HG02884 (cell line): ENCODE data around the gene CEBPB.
"Not testable (repeated sequence)": the region's sequence is repeated elsewhere in the genome, so short reads cannot be mapped to it uniquely, and the experiment has no call there.

ENCODE experiments used
- ATAC-seq: cut with Tn5 transposase; IDR thresholded peaks from one replicate; pipeline ENCODE4 v1.9.1; 2021; ENCODE audit warnings: mild to moderate bottlenecking, moderate library complexity; ENCODE audit not compliant: unreplicated experiment

Gene CEBPB

DNA sequence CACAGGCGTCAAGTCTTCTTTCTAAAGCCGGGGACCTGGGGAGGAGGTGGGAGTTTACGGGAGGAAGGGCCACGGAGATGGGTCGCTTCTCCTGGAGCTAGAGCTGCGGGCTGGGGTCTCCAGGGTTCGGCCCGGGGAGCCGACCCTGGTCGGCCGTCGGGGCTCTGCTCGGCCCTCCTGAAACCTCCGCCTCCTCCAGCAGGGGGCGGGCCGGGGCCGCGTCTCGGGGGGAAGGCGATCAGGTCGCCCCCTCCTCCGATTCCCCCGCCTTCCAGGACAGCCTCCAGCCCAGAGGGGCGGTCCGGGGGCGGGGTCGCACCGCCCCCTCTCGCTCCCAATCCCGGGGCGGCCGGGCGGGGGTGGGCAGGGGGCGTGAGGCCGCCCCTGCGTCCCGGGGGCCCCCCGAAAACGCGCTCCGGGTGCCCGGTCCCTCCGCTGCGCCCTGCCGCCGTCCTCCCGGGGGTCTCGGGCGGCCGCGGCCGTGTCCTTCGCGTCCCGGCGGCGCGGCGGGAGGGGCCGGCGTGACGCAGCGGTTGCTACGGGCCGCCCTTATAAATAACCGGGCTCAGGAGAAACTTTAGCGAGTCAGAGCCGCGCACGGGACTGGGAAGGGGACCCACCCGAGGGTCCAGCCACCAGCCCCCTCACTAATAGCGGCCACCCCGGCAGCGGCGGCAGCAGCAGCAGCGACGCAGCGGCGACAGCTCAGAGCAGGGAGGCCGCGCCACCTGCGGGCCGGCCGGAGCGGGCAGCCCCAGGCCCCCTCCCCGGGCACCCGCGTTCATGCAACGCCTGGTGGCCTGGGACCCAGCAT, at the start of gene CEBPB:
CEBPB (plus strand) TSS at position 580 of the 814 bp plus-strand sequence; CDS start at position 784, 204 bp downstream.
- ATAC-seq, result no peak

DNA sequence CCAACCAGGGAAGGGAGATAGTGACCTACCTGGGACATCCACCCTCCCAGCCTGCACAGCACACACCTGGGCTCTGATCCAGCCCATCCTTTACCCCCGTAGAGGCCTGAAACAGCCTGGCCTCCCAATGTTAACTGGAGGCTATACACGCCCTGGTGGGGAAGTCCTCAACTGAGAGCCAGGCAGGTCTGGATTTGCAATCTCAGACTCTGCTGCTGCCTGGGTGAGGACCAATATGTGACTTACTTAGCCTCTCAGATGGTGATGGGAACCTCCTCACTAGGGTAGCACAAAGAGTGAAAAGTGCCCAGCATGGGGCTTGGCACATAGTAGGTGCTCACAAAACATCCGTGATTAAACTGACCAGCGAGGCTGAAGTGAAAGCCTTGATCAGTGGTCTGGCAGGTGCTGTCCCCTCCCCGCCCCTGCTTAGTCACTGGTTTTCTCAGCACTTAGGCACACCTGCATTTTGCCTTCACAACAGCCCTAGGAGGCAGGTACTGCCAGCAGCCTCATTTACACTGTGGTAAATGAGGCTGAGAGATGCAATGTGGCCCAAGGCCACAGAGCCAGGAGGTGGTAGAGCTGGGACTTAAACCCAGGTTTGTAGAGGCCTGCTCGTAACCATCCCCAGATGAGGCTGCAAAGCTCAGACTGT, 49.5 kb upstream of the CEBPB start:
- ATAC-seq, result no peak

DNA sequence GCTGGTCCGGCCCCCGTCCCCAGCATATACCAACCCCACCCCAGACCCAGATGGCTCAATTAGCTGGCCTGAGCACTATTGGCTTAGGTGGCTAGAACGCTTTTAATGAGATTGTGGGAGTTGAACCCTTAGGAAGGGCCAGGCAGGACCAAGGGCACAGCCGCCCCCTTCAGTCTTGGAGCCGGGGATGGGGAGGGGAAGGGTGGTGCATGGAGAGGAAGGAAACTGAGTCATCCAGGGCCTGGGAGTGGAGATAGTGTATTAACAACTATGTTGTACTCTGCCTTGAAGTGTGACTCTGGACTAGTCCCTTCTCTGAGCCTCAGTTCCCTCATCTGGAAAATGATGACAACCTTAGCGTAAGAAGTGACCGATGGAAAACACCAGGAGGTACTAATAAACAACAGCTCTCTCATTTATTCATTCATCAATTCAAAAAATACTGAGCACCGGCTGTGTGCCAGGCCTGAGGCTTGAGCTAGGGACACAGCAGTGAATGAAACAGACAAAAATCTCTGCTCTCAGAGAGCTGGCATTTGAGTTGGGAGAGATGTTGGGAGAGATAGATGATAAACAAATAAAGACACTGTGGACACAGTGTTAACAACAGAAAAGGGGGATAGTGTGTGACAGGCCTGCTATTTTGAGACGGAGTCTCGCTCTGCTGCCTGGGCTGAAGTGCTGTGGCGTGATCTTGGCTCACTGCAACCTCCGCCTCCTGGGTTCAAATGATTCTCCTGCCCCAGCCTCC, 48.6 kb upstream of the CEBPB start:
- no peak for ATAC-seq

DNA sequence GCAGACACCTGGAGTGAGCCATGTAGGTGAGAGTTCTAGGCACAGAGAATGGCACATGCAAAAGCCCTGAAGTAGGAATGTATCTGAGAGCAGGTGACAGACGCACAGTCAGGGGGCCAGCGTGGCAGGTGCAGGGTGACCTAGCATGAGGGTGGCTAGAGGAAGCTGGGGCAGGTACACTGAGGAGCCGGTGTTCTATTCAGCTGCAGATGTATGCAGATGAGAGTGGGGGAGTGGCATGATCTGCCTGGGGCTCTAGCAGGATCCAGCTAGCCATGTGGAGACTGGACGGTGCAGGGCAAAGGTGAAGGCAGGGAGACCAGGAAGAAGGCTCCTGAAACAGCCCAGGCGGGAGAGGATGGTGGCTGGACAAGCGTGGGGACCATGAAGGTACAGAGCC, 47.8 kb upstream of the CEBPB start:
- no peak for ATAC-seq

DNA sequence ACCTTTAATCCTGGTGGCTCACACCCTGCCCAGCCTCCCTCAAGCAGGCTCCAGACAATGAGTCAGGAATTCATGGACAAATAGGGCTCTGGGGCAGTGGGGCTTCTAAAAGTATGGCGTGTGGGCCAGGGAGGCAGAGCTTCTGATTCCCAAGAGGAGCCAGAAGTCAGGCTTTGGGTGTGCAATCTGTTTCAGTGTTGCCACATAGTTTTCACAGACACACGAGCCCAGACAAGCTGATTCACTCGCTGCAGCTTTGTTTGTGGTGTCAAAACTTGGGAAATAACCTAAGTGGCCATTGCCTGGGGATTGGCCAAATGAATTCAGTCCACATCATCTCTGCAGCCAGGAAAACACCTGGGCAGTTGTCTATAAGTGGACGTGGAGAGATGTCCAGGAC, 46.3 kb upstream of the CEBPB start:
- ATAC-seq, result no peak

DNA sequence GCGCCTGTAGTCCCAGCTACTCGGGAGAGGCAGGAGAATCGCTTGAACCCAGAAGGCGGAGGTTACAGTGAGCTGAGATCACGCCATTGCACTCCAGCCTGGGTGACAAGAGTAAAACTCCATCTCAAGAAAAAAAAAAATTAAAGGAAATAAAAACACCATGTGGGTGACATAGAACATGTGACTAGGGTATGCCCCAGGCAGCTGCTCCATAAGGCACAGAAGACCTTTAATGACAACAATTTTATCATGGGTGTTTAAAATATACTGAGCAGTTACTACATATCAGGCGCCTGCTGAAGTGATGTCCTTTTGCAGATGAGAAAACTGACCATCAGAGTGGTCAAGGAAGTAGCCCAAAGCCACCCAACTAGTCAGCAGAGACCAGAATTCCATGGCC, 45.1 kb upstream of the CEBPB start:
- ATAC-seq, result no peak

DNA sequence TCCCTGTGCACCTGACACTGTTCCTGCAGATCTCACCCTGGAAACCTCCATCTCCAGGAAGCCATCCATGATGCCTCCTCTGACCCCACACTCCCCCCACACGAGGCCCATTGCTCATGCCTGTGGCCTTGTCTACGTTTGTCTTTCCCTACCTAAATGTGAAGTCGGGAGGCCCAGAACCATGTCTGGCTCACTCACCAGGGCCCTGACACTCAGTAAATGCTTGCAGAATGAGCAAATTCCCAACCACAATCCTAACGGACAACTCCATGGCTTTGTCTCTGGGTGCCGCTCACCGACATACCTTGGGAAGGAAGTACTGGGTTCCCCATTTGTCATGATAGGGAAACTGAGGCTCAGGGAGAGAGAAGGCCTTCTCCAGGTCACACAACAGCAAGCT, 44.4 kb upstream of the CEBPB start:
- ATAC-seq, result no peak

DNA sequence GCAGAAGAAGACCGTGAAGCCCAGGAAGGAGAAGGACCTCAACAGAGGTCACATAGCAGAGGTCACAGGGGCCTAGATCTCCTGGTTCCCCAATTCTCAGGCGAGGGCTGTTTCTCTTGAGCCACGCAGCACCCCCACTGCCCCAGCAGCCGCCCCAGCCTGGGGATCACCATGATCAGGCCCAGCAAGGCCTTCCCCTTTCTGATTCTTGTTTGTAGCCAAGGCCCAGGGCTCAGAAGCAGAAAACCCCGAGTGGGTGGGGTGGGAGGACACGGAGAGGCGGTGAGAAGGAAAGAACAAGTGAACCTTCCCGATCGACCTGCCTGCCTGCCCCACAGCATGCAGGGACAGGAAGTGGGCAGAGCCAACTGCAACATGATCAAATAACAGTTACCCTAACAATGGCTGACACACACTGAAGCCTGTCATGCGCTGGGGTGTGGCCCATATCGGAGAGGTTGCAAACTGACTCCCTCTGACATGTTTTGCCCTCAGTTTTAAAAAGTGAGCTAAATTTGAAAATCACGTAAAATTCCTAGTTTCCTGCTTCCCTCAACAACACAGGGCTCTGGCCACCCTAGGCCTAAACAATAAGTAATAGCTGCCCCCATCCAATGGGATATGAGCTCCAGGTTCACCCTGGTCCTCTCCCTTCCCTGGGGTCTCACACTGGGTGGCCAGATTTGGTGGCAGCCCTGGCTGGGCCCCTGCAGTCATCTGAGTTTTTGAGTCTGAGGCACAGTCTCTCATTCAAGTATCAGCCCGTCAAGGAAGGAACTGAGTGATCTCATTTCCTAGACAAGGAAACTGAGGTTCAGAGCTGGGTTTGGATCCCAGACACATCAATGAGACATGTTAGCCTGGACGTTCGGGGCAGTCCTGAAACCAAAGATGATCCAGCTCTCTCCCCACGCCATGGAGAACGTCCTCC, 43.6 kb upstream of the CEBPB start:
- peak; percentile 74 for ATAC-seq

DNA sequence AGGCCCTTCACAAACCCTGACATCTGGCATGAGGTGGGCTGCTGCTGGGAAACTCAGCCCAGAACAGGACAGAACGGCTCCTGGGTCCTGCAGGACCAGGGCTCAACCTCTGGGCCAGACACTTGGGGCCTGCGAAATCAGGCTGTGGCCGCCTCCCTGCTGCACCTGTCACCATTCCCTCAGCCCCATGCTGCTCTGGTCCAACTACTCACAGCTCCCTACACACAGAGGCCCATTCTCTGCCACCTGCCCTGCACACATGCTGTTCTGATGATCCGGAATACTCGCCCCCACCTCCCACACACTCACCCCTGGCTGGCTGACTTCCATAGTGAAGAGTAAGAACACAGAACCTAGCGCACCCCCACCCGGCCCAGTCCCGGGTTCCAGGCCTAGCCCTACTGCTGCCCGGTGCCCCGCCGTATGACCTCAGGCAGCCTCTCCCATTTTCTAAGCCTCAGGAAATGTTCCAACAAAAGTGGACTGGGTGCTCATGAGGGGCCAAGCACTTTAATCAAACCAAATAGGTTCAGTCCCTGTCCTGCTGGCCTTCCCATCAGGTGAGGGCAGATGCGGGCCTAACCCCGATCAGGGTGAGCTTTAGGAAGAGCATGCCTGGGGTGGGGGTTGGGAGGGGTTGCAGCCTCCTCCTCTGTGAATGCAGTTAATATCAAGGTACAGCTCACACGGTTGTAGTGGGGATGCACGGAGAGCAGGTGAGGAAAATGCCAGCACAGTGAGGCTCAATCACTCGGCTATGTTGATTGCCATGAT, 41.0 kb upstream of the CEBPB start:
- no peak for ATAC-seq

DNA sequence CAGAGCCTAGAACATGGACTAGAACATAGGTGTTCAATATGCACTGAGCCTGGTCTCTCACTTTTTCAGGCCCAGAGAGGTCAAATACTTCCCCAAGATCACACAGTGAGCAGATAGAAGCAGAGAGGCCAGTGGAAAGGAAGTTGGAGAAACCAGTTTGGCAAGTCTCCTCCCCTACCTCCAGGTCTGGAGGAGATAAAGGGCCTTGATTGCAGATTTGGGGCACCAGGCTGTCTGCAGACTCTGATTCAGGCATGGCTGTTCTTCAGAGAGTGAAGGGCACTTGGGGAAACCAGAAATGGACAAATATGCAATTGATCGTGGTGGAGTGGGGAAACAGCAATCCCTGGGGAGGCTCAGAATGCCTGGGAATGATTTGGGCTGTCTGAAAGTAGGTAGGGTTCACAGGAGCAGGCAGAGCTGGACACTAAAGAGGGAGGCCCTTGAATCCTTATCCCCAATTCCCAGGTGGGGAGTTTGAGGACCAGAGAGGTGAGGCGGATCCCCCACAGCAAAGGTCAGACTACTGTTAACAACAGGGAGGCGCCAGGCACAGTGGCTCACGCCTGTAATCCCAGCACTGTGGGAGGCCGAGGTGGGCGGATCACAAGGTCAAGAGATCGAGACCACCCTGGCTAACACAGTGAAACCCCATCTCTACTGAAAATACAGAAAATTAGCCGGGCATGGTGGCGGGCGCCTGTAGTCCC, 39.4 kb upstream of the CEBPB start:
- no peak for ATAC-seq

DNA sequence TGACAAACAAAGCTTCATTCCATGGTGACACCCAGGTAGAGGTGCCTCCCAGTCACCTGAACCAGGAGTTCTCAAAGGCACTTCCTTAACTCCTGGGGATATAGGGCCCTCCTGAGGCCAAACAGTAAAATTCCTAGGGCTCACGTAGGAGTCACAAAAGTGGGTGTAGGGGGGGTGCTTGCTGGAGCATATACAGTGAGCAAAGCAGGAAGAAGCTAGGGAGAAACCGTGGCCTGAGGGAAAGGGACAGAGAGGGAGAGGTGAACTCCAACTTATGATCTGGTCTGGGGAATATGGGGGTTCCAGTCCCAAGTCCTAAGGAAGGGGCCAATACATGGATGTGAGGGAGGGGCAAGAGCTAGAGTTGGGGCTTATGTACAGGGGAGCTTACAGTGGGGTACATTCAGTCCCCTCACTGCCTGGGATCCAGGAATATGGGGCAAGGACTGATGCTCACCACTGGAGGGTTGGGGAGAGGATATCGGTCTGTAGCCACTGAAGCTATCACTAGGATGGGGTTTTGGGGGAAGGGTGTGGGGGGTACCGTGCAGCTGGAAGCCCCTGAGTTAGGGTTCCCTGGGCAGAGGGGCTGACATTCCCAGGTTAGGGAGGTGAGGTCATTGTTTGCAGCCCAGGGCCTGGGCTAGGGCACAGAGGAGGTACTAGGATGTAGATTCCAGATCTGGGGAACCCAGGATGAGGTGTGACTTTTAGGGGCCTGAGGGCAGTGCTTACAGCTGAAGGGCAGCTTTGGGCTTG, 38.1 kb upstream of the CEBPB start:
- ATAC-seq, result no peak

DNA sequence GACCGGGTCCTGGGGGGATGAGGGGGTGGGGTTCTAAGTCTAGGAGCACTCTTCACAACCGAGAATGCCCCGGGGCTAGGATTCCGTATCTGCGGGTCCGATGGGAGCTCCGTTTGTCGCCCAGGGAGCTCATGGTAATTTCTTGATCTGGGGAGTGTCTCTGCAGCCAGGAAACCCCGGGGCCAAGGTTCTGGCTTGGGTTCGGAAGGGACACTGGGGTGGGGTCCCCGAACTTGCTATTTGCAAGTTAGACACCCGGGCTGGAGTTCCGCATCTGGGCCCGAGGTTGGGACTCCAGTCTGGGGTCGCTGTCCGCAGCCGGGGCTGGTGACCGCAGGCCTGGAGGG, 37.5 kb upstream of the CEBPB start:
- ATAC-seq, result no peak

DNA sequence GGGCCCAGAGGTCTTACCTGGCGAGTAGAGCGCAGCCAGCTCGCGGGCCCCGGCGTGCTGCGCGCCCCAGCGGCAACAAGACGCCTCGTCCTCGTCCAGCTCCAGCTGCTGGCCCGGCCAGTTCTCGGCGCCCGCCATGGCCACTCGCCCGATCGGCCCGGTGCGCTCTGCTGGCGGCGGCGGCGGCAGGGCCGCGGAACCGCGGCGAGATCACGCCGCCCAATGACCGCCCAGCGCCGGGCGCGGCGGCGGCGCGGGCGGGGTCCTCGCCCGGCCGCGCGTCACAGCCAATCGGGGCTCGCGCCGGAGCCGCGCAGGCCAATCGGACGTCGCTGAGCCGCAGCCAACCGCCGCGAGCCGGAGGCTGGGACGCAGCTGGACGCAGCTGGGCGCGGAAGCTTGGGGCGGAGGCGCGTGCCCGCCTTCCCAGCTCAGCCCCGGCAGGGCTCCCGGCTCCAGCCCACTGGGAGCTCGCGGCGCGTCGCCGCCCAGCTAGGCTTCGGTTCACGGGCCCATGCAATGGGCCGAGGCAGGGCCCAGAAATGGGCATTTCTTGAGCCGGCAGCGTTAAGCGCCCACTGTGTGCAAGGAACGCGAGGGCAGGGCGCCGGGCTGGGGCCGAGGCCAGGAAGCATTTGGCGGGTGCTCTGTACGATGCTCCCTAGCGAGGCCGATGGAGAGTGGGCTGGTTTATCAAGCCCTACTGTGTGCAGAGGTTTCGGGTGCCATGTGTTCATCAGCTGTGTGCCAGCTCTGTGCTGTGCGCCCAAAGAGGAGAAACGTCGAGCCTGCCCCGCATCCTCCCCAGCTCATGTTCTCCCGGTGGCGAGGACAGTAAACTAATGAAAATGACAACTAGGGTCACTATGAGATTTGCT, 36.9 kb upstream of the CEBPB start, which contains the start of gene PEDS1:
PEDS1 (minus strand) TSS at position 224 of the 878 bp plus-strand sequence; CDS start at position 138, 86 bp downstream.
- ATAC-seq, result peak; percentile 93

DNA sequence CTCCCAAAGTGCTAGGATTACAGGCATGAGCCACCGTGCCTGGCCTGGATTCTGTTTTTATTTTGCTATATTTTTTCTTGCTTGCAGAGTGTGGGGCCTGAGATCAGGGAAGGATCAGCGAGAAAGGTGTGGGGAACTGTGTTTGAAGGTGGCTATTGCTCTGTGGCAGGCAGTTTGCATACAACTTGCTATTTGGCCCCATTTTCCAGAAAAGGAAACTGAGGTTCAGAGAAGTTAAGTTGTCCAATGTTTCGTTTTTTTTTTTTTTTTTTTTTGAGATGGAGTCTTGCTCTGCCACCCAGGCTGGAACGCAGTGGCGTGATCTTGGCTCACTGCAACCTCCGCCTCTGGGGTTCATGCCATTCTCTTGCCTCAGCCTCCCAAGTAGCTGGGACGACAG, 29.1 kb upstream of the CEBPB start:
- ATAC-seq, result not testable (repeated sequence)

DNA sequence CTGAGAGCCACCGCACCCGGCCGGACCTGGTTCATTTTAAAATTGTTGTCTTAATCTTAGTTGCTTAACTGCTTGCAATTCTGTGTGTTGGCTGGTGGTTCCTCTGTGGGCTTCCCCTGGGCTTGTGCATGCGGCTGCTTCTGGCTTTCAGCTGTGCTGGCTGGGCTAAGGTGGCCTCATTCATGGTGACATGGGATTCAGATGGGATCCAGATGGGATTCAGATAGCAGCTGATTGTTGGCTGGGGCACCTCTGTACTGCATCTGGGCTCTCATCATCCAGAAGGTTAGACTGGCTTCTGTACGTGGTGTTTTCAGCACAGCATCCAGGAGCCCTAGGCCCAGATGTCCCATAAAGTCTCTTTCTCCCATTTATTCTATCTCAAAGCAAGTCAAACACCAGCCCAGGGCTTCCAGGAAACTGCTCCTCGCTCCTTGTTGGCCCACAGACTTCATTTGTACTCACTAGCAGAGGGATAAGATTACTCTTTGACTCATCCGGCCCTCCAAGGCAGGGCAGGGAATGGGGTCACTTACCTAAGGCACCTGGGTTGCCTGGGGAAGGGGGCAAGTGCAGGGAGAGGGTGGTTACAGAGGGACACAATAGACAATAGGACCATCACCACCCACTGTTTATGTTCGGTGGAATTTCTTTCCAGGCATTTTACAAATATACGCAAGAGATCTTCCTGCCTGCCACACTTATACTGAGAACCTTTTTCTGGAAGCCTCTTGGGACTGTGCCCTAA, 26.9 kb upstream of the CEBPB start:
- no peak for ATAC-seq

DNA sequence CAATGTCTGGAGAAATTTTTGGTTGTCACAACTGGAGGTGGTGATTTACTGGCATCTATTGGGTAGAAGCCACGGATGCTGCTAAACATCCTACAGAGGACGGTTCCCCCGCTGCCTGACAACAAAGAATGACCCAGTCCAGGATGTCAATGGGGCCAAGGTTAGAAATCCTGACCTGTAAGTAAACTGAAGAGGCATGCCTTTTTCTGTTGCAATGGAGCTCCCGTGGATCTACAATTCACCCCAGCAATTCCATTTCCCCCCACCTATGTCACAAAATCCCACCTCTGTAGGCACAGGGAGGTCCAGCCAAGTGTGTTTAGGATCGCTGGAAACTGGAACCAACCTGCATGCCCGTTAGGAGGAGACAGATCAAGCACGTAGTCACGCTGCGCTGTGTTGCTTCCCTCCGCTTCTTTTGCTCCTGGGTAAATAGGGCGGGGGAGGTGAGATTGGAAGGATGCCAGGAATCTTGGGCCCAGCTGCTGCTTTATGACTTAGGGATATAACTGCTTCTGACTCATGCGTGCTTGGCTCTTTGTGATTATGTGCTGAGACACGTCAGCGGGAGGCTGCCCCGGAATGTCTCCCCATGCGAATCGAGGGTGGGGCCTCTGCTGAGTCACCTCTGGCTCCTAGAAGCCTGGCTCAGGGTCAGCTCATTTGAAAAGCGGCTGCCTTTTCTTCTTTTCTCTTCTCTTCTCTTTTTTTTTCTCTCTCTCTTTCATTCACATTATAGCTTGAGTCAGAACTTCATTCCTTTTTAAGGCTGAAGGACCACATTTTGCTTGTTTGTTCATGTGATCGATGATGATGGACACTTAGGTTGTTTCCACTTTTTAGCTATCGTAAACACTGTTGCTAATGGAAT, 24.7 kb upstream of the CEBPB start:
- ATAC-seq, result peak; percentile 94
